T-cell (primary cell): ENCODE results near the gene OR2S2. TPM values are rescaled to one million over a fixed set of nuclear protein-coding genes. Genes with fewer than 3 reads are reported as not detected.
"Not testable (repeated sequence)": the region's sequence is repeated elsewhere in the genome, so short reads cannot be mapped to it uniquely, and the experiment has no call there.

ENCODE experiments used
- ATAC-seq, 4 experiments: fragments of 200-7000 bp in 3 of 4; fragments of 150-1000 bp in 1 of 4; cut with Tn5 transposase; replicated peaks in 1 of 4; 1 replicate in 3 of 4; 2 replicates in 1 of 4; pipeline ENCODE4 v1.10.0; 2021; ENCODE audit warnings: moderate library complexity in 3 of 4, mild to moderate bottlenecking in 2 of 4, moderate number of reproducible peaks in 1 of 4
- CTCF ChIA-PET, 2 donors: fragments of 300-600 bp; sonication (Branson Sonifier 250); formaldehyde crosslinking; loops; one replicate each; lab custom pipeline; 2022; ENCODE audit warnings: antibody characterized with exemption in 2 of 2; lab: Charles Lee
- POLR2A ChIA-PET, 2 donors: fragments of 300-600 bp; sonication (Branson Sonifier 250); formaldehyde crosslinking; loops; one replicate each; lab custom pipeline; 2022; ENCODE audit warnings: antibody characterized with exemption in 2 of 2; lab: Charles Lee
- DNase-seq, 35 experiments: peaks; one replicate each; pipeline versions ENCODE4 v3.0.0 to v3.0.0-alpha.2; 2013 to 2023
- H3K27ac ChIP-seq: one replicate; pipeline ENCODE4 v1.5.1; 2013; ENCODE audit warnings: low read length
- H3K27me3 ChIP-seq, 2 experiments: replicated peaks in 1 of 2; 1 replicate in 1 of 2; 2 replicates in 1 of 2; pipeline versions ENCODE4 v1.6.1 to v1.7.0; 2013; ENCODE audit warnings: low read length in 1 of 2, mixed read lengths in 1 of 2; ENCODE audit not compliant: control insufficient read depth in 2 of 2, insufficient read depth in 2 of 2; ENCODE audit errors: extremely low read depth in 1 of 2
- H3K36me3 ChIP-seq, 2 donors: 1 replicate in 1 of 2; 2 replicates in 1 of 2; pipeline versions ENCODE4 v1.6.1 to v1.7.0; 2013; ENCODE audit warnings: low read length in 1 of 2; ENCODE audit not compliant: control insufficient read depth in 2 of 2, insufficient read depth in 1 of 2; ENCODE audit errors: extremely low read depth in 1 of 2
- H3K4me1 ChIP-seq, 2 experiments: 1 replicate in 1 of 2; 2 replicates in 1 of 2; pipeline versions ENCODE4 v1.6.1 to v1.7.0; 2013; ENCODE audit warnings: low read length in 2 of 2, mixed read lengths in 1 of 2; ENCODE audit not compliant: insufficient read depth in 2 of 2, control insufficient read depth in 1 of 2; ENCODE audit errors: extremely low read depth in 1 of 2
- H3K4me3 ChIP-seq, 2 donors: 1 replicate in 1 of 2; 2 replicates in 1 of 2; pipeline versions ENCODE4 v1.5.1 to v1.7.0; 2013; ENCODE audit warnings: mild to moderate bottlenecking in 2 of 2, low read length in 1 of 2, moderate library complexity in 1 of 2; ENCODE audit not compliant: control insufficient read depth in 1 of 2; ENCODE audit errors: extremely low read depth in 1 of 2
- H3K9me3 ChIP-seq: 2 replicates; pipeline ENCODE4 v1.7.0; 2013
- H3K27ac Mint-ChIP-seq, 2 donors: one replicate each; pipeline ENCODE4 v1.8.0; 2020 to 2021; ENCODE audit warnings: mild to moderate bottlenecking in 2 of 2, mixed read lengths in 2 of 2
- H3K27me3 Mint-ChIP-seq, 2 donors: one replicate each; pipeline ENCODE4 v1.8.0; 2021 to 2022; ENCODE audit warnings: mixed read lengths in 2 of 2
- H3K36me3 Mint-ChIP-seq: one replicate; pipeline ENCODE4 v1.8.0; 2021; ENCODE audit warnings: mixed read lengths
- H3K4me1 Mint-ChIP-seq, 3 donors: one replicate each; pipeline ENCODE4 v1.8.0; 2020 to 2022; ENCODE audit warnings: mixed read lengths in 3 of 3, mild to moderate bottlenecking in 1 of 3
- H3K4me3 Mint-ChIP-seq, 3 donors: one replicate each; pipeline ENCODE4 v1.8.0; 2020 to 2022; ENCODE audit warnings: mild to moderate bottlenecking in 3 of 3, mixed read lengths in 3 of 3, moderate library complexity in 3 of 3
- H3K9me3 Mint-ChIP-seq, 3 donors: one replicate each; pipeline ENCODE4 v1.8.0; 2020 to 2022; ENCODE audit warnings: mixed read lengths in 3 of 3
- WGBS: methylation state at CpG from one replicate; pipeline ENCODE4 v1.1.5; 2013; ENCODE audit warnings: missing lambda C conversion rate; ENCODE audit not compliant: insufficient coverage; 5-methylcytosine and 5-hydroxymethylcytosine counted together
- total RNA-seq, 35 experiments: library from RNA in 6 of 35; stranded (reverse) in 6 of 35; fragments of 120-200 nt in 1 of 35; gene quantifications; one replicate each; pipeline versions ENCODE4 v1.2.1 to v1.2.4 and lab custom pipeline; 2013 to 2026

The OR2S2 gene
- total RNA-seq, 5 donors from 2014 or later (not counting 1 experiment from before 2014, with no cell fraction given): not detected

- DNase-seq, H3K27me3 ChIP-seq, H3K4me1 Mint-ChIP-seq, H3K27ac Mint-ChIP-seq, H3K4me1 ChIP-seq, H3K4me3 Mint-ChIP-seq, H3K27ac ChIP-seq, H3K36me3 ChIP-seq, POLR2A ChIA-PET, H3K36me3 Mint-ChIP-seq, H3K9me3 ChIP-seq, CTCF ChIA-PET, ATAC-seq, H3K4me3 ChIP-seq: not testable (repeated sequence)
- Mint-ChIP-seq H3K27me3 (peaks cover 21 to 24% of the 10 kb centered on the region in 2 donors), H3K9me3 (peaks cover 0 to 14% (median 10%) of the 10 kb centered on the region in 3 donors)
- WGBS: no CpG with 5 or more reads among the region's 4 CpGs
Observed at GRCh38 chr9:35997016-35997415, 39.1 kb upstream of the OR2S2 start.

DNA sequence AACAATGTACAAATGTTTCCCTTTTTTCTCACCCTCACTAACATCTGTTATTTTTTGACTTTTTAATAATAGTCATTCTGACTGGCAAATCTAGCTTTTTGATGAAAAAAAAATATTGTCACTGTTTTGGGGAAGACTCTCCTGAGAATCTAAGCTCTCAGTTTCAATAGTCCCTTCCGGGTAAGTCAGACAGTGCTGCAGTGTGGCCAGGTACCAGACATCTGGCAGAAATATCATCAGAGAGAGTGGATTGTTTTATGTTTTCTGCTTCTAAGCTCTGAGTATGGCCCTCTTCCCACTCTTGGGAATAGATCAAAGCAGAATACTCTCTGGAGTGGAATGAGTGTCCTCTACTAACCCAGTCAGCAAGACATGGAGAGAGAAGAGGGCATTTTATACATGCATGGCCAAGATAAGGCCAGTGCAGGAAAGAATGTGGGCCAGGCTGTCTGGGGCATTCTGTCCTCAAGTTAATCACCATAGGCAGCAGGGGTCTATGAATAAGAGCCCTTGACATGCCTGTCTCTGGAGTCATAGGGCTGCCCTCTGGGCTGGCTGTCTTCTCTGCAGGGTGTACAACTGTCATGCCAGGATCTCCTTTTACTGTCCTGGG, 38.5 kb upstream of the OR2S2 start:
- ChIA-PET CTCF (interaction anchor here in 1 of 2 donors (0.7 kb wide), 2 partner anchors 295 to 357 kb away, joined by 3 read pairs; no protein-coding TSS in a partner anchor), POLR2A (no interaction called here)
- H3K36me3 Mint-ChIP-seq: peaks cover 3% of the 10 kb centered on the region
- Histone ChIP-seq H3K27me3 (peaks cover 0 to 7% of the 10 kb centered on the region in 2 experiments), H3K4me3 (no peak overlapping the region), H3K36me3 (no peaks in the 10 kb centered on the region), H3K9me3 (no peaks in the 10 kb centered on the region), H3K27ac (no peak overlapping the region), H3K4me1 (no peaks in the 10 kb centered on the region)
- H3K27ac Mint-ChIP-seq: no peak overlapping the region
- ATAC-seq (no peak), DNase-seq (no peak)
- no peaks in the 10 kb centered on the region for H3K4me1 Mint-ChIP-seq
- H3K9me3 Mint-ChIP-seq: peaks cover 0 to 14% (median 10%) of the 10 kb centered on the region in 3 donors
- 100% methylated on average over 1 of the region's 1 CpG for WGBS
- H3K27me3 Mint-ChIP-seq: peaks cover 21 to 26% of the 10 kb centered on the region in 2 donors
- no peak overlapping the region for H3K4me3 Mint-ChIP-seq

DNA sequence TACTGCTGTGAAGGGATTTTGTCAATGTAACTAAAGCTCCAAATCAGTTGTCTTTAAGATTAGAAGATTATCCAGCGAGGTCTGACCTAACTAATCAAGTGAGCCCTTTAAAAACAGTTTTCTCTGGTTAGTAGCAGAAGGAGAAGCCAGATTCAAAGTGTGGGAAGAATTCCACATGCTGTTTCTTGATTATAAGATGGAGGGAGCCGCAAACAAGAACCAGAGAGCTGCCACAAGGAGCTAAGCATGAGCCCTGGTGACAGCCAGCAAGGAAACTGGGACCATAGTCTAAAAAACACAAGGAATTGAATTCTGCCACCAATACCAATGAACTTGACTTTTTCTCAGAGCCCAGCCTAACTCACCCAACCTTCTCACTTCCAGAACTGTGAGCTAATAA, 37.0 kb upstream of the OR2S2 start:
- peaks cover 3% of the 10 kb centered on the region for H3K36me3 Mint-ChIP-seq
- H3K27me3 ChIP-seq: peaks cover 0 to 7% of the 10 kb centered on the region in 2 experiments
- H3K4me1 ChIP-seq: no peaks in the 10 kb centered on the region
- no peaks in the 10 kb centered on the region for H3K4me1 Mint-ChIP-seq
- no peak for ATAC-seq
- DNase-seq: no peak
- H3K9me3 Mint-ChIP-seq: peaks cover 0 to 14% (median 10%) of the 10 kb centered on the region in 3 donors
- no peak overlapping the region for H3K4me3 ChIP-seq
- peaks cover 27 to 28% of the 10 kb centered on the region in 2 donors for H3K27me3 Mint-ChIP-seq
- POLR2A ChIA-PET: no interaction called here
- H3K36me3 ChIP-seq: no peaks in the 10 kb centered on the region
- H3K27ac ChIP-seq: no peak overlapping the region
- WGBS: 50% methylated on average over 1 of the region's 2 CpGs
- H3K9me3 ChIP-seq: no peaks in the 10 kb centered on the region
- CTCF ChIA-PET: interaction anchor here in 1 of 2 donors (0.6 to 1.5 kb wide), 2 partner anchors 92 to 186 kb away, joined by 3 to 6 read pairs; no protein-coding TSS in a partner anchor
- H3K4me3 Mint-ChIP-seq: no peak overlapping the region
- no peak overlapping the region for H3K27ac Mint-ChIP-seq

DNA sequence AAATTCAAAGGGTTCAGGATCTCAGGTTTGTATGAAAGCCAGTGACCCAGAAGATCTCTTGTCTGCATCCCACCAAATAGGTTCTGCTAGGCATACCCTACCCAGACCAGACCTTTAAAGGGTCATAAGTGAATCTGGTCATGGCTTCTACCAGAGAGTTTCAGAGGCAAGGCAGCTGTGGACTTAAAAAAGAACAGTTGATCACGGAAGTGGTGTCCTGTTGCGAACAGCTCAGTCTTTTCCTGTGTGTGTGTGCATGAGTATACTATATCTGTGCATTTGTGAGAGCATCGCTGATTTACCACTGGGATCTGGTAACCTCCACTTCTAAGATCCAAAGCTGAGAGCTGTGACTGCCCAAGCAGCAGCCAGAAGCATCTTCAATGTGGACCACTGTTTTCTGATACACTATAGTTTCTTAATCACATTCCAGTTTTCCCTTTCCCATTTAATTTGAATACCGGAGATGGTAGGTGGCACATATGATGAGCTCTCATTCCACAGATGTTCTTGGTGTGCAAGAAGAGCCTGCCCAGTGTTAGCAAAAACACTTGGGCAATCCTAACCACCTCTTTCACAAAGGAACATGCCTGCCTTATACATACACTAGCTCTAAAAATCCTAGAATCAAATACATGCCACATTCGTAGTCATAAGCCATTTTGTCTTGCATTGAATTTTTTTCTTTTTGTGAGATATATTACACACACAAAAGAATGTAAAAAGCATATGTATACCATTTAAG, 36.2 kb upstream of the OR2S2 start:
- Mint-ChIP-seq H3K9me3 (peaks cover 0 to 14% (median 10%) of the 10 kb centered on the region in 3 donors), H3K4me1 (no peaks in the 10 kb centered on the region), H3K36me3 (peaks cover 3% of the 10 kb centered on the region), H3K27me3 (peaks cover 22 to 29% of the 10 kb centered on the region in 2 donors), H3K27ac (no peak overlapping the region), H3K4me3 (no peak overlapping the region)
- no peak overlapping the region for H3K4me3 ChIP-seq
- POLR2A ChIA-PET: no interaction called here
- 50% methylated on average over 3 of the region's 5 CpGs for WGBS
- no peaks in the 10 kb centered on the region for H3K36me3 ChIP-seq
- peaks cover 0 to 3% of the 10 kb centered on the region in 2 experiments for H3K27me3 ChIP-seq
- CTCF ChIA-PET: interaction anchor here in 1 of 2 donors (1.5 kb wide), 1 partner anchor 91 kb away, joined by 3 read pairs; no protein-coding TSS in a partner anchor
- H3K4me1 ChIP-seq: no peaks in the 10 kb centered on the region
- no peaks in the 10 kb centered on the region for H3K9me3 ChIP-seq
- DNase-seq (no peak), ATAC-seq (no peak)
- no peak overlapping the region for H3K27ac ChIP-seq

GRCh38 chr9:35993136-35993535, 35.2 kb upstream of the OR2S2 start:
- H3K27me3 ChIP-seq, POLR2A ChIA-PET, H3K9me3 Mint-ChIP-seq, ATAC-seq, H3K27ac ChIP-seq, H3K4me1 Mint-ChIP-seq, DNase-seq, H3K9me3 ChIP-seq, H3K4me3 Mint-ChIP-seq, H3K4me3 ChIP-seq, CTCF ChIA-PET, H3K4me1 ChIP-seq, H3K36me3 ChIP-seq, H3K36me3 Mint-ChIP-seq, H3K27ac Mint-ChIP-seq: not testable (repeated sequence)
- H3K27me3 Mint-ChIP-seq: peaks cover 22 to 29% of the 10 kb centered on the region in 2 donors
- WGBS: no CpG with 5 or more reads among the region's 3 CpGs

DNA sequence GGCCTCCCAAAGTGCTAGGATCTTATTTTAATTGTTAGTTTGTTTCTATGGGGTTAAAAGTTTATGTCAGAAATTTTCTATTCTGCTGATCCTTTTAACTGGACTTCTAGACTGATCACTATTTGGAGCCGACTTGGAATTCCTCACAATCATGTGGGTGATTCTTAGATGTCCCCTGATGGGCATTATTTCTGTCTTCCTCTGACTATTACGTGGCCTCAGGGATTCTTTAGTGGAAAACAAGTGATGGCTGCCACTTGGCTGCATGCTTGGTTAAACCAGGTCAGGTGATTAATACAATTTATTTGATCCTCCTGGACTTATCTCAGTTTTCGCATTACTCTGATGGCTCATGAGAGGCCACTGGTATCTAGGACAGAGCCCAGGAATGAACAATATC, 32.2 kb upstream of the OR2S2 start:
- ATAC-seq (no peak), DNase-seq (no peak)
- H3K4me3 Mint-ChIP-seq: no peak overlapping the region
- 80% methylated on average over 2 of the region's 3 CpGs for WGBS
- POLR2A ChIA-PET: no interaction called here
- no peaks in the 10 kb centered on the region for H3K9me3 Mint-ChIP-seq
- H3K27ac ChIP-seq: no peak overlapping the region
- CTCF ChIA-PET: interaction anchor here in 1 of 2 donors (1.0 kb wide), 1 partner anchor 579 kb away, joined by 3 read pairs; no protein-coding TSS in a partner anchor
- peaks cover 0 to 3% of the 10 kb centered on the region in 2 experiments for H3K27me3 ChIP-seq
- no peak overlapping the region for H3K27ac Mint-ChIP-seq
- no peaks in the 10 kb centered on the region for H3K4me1 ChIP-seq
- no peaks in the 10 kb centered on the region for H3K36me3 Mint-ChIP-seq
- peaks cover 25 to 27% of the 10 kb centered on the region in 2 donors for H3K27me3 Mint-ChIP-seq
- no peaks in the 10 kb centered on the region for H3K9me3 ChIP-seq
- no peaks in the 10 kb centered on the region for H3K4me1 Mint-ChIP-seq
- H3K36me3 ChIP-seq: no peaks in the 10 kb centered on the region
- H3K4me3 ChIP-seq: no peak overlapping the region
